HFFc6 (cell line): ENCODE results near the gene SETDB1. TPM values are rescaled to one million over a fixed set of nuclear protein-coding genes. Genes with fewer than 3 reads are reported as not detected.

Experiments
- DNase-seq: peaks from one replicate; pipeline ENCODE4 v3.0.0-alpha.2; 2018
- H3K27ac Mint-ChIP-seq: 2 replicates; pipeline ENCODE4 v1.8.0; 2020; ENCODE audit warnings: mild to moderate bottlenecking, mixed read lengths
- H3K27me3 Mint-ChIP-seq: 2 replicates; pipeline ENCODE4 v1.8.0; 2021; ENCODE audit warnings: mild to moderate bottlenecking, moderate library complexity, mixed read lengths; ENCODE audit not compliant: insufficient read depth
- H3K36me3 Mint-ChIP-seq: 2 replicates; pipeline ENCODE4 v1.8.0; 2021; ENCODE audit warnings: low read depth, mixed read lengths
- H3K4me1 Mint-ChIP-seq: 2 replicates; pipeline ENCODE4 v1.8.0; 2020; ENCODE audit warnings: low read depth, mixed read lengths
- H3K4me3 Mint-ChIP-seq: 2 replicates; pipeline ENCODE4 v1.8.0; 2020; ENCODE audit warnings: mild to moderate bottlenecking, moderate library complexity, mixed read lengths
- H3K9me3 Mint-ChIP-seq: 2 replicates; pipeline ENCODE4 v1.8.0; 2020; ENCODE audit warnings: mild to moderate bottlenecking, mixed read lengths
- CTCF ChIP-seq: fragments of 200-600 bp; sonication (generic); IDR thresholded peaks from 2 replicates; pipeline ENCODE4 v1.5.0; 2021; ENCODE audit warnings: antibody characterized with exemption, mild to moderate bottlenecking
- total RNA-seq, 6 experiments: library from RNA; stranded (reverse); fragmentation: NEBNext Ultra II Directional; extraction: Animal tissue kit (Norgen Biotek cat#: 25700); gene quantifications; 2 replicates in 1 of 6; 3 replicates in 5 of 6; pipeline ENCODE4 v1.2.3, GENCODE V29; 2021

SETDB1 gene
- total RNA-seq, 6 experiments from 2014 or later: 21.0 to 25.7 (median 23.4) TPM

GRCh38 chr1:150985179-150985825 lies 59.1 kb downstream of the SETDB1 start:
- no peak for DNase-seq
- TF ChIP-seq CTCF: no peak
- Mint-ChIP-seq H3K36me3 (no peaks in the 10 kb centered on the region), H3K9me3 (no peaks in the 10 kb centered on the region), H3K27me3 (peaks cover 5% of the 10 kb centered on the region), H3K27ac (no peak overlapping the region), H3K4me3 (no peak overlapping the region), H3K4me1 (peaks cover 19% of the 10 kb centered on the region)

GRCh38 chr1:150987924-150988323 lies 61.8 kb downstream of the SETDB1 start:
- TF ChIP-seq CTCF: no peak
- Mint-ChIP-seq H3K36me3 (no peaks in the 10 kb centered on the region), H3K27me3 (peaks cover 7% of the 10 kb centered on the region), H3K27ac (no peak overlapping the region), H3K9me3 (no peaks in the 10 kb centered on the region), H3K4me3 (no peak overlapping the region), H3K4me1 (0 out of 2 replicates have a peak, but pooled peaks cover 5% of the 10 kb centered on the region)
- DNase-seq: no peak

- no peaks in the 10 kb centered on the region for H3K36me3 Mint-ChIP-seq
- no peak for TF ChIP-seq CTCF
- peaks cover 1% of the 10 kb centered on the region; the same call in 1 of the 2 replicates for H3K27me3 Mint-ChIP-seq
- no peak overlapping the region for H3K4me3 Mint-ChIP-seq
- DNase-seq: no peak
- no peaks in the 10 kb centered on the region for H3K4me1 Mint-ChIP-seq
- no peaks in the 10 kb centered on the region for H3K9me3 Mint-ChIP-seq
- H3K27ac Mint-ChIP-seq: no peak overlapping the region
Observed at GRCh38 chr1:150992626-150993025, 66.5 kb downstream of the SETDB1 start.

GRCh38 chr1:150994248-150994647 lies 68.1 kb downstream of the SETDB1 start:
- H3K36me3 Mint-ChIP-seq: peaks cover 4% of the 10 kb centered on the region; the same call in 1 of the 2 replicates
- TF ChIP-seq CTCF: no peak
- no peak for DNase-seq
- H3K9me3 Mint-ChIP-seq: no peaks in the 10 kb centered on the region
- H3K4me1 Mint-ChIP-seq: peaks cover 7% of the 10 kb centered on the region
- H3K4me3 Mint-ChIP-seq: no peak overlapping the region
- no peak overlapping the region for H3K27ac Mint-ChIP-seq
- H3K27me3 Mint-ChIP-seq: peaks cover 1% of the 10 kb centered on the region; the same call in 1 of the 2 replicates

GRCh38 chr1:150995460-150995859 lies 69.3 kb downstream of the SETDB1 start:
- H3K4me1 Mint-ChIP-seq: peaks cover 20% of the 10 kb centered on the region
- no peak overlapping the region for H3K4me3 Mint-ChIP-seq
- no peak overlapping the region for H3K27ac Mint-ChIP-seq
- no peak for TF ChIP-seq CTCF
- DNase-seq: no peak
- H3K9me3 Mint-ChIP-seq: no peaks in the 10 kb centered on the region
- peaks cover 4% of the 10 kb centered on the region; the same call in 1 of the 2 replicates for H3K36me3 Mint-ChIP-seq
- peaks cover 1% of the 10 kb centered on the region; the same call in 1 of the 2 replicates for H3K27me3 Mint-ChIP-seq
